Inflammatory macrophage (primary cell): ENCODE data around the gene GLB1L3.

ENCODE experiments used
- DNase-seq, 2 donors: peaks; one replicate each; pipeline ENCODE4 v3.0.0-alpha.2; 2020 to 2022
- total RNA-seq, 18 experiments: gene quantifications; one replicate each; lab custom pipeline; 2026; ENCODE audit warnings: mixed read lengths in 6 of 18, inconsistent platforms in 2 of 18; lab: John Stamatoyannopoulos, UW

Gene GLB1L3
- total RNA-seq = 0 to 0.13 (median 0) reads per million in 18 experiments

GRCh38 chr11:134275534-134276395, at the start of gene GLB1L3:
Gene GLB1L3 (plus strand): TSS chr11:134276379. CDS start chr11:134276741, 362 bp downstream.
- peak; percentile 32 to 41 for DNase-seq

- DNase-seq = no peak
These were observed 49.3 kb upstream of the GLB1L3 start for GRCh38 chr11:134226806-134227325.

- no peak for DNase-seq
These were observed 47.6 kb upstream of the GLB1L3 start for GRCh38 chr11:134228625-134229024.

- no peak for DNase-seq
These were observed 46.9 kb upstream of the GLB1L3 start for GRCh38 chr11:134229126-134229790.

- no peak for DNase-seq
These were observed 45.8 kb upstream of the GLB1L3 start for GRCh38 chr11:134230339-134230738.

GRCh38 chr11:134231958-134232659, 44.1 kb upstream of the GLB1L3 start:
- DNase-seq = peak; percentile 46 to 50

GRCh38 chr11:134233729-134234179, 42.4 kb upstream of the GLB1L3 start:
- no peak for DNase-seq

GRCh38 chr11:134235399-134235798, 40.8 kb upstream of the GLB1L3 start:
- DNase-seq = no peak

GRCh38 chr11:134236834-134237556, 39.2 kb upstream of the GLB1L3 start:
- no peak for DNase-seq

GRCh38 chr11:134237557-134237922, 38.6 kb upstream of the GLB1L3 start:
- DNase-seq = no peak

- DNase-seq = no peak
These were observed 37.2 kb upstream of the GLB1L3 start for GRCh38 chr11:134238956-134239355.

- DNase-seq = no peak
These were observed 35.6 kb upstream of the GLB1L3 start for GRCh38 chr11:134240592-134240991.

GRCh38 chr11:134242376-134242775, 33.8 kb upstream of the GLB1L3 start:
- no peak for DNase-seq

GRCh38 chr11:134243913-134244312, 32.3 kb upstream of the GLB1L3 start:
- DNase-seq = no peak

- DNase-seq = peak in 1 of 2 donors; percentile 19
These were observed 31.6 kb upstream of the GLB1L3 start for GRCh38 chr11:134244593-134244992.

GRCh38 chr11:134245434-134245833, 30.7 kb upstream of the GLB1L3 start:
- no peak for DNase-seq

- DNase-seq = no peak
These were observed 30.1 kb upstream of the GLB1L3 start for GRCh38 chr11:134246100-134246499.

- no peak for DNase-seq
These were observed 29.5 kb upstream of the GLB1L3 start for GRCh38 chr11:134246678-134247077.

GRCh38 chr11:134248910-134249480, 27.2 kb upstream of the GLB1L3 start:
- no peak for DNase-seq

- peak; percentile 47 to 58 for DNase-seq
These were observed 25.9 kb upstream of the GLB1L3 start for GRCh38 chr11:134250246-134250645.

GRCh38 chr11:134250675-134251074, 25.5 kb upstream of the GLB1L3 start:
- DNase-seq = no peak
